ENCODE results near the gene ITPR3. TPM values are rescaled to one million over a fixed set of nuclear protein-coding genes. Genes with fewer than 3 reads are reported as not detected.
A peak's percentile ranks its signal among the peaks of the same experiment; 100 is the strongest.

The ITPR3 gene
- total RNA-seq, 4 donors from 2014 or later: 174 to 206 (median 199) TPM

- no peaks in the 10 kb centered on the region for H3K27me3 ChIP-seq
- peaks cover 52% of the 10 kb centered on the region for H3K4me1 ChIP-seq
- TF ChIP-seq EP300 (IDR thresholded peaks at IDR 0.05) (no peak), POLR2A (IDR thresholded peaks at IDR 0.05) (no peak), POLR2AphosphoS5 (IDR thresholded peaks at IDR 0.05) (no peak)
- TF ChIP-seq, protein P1, sequence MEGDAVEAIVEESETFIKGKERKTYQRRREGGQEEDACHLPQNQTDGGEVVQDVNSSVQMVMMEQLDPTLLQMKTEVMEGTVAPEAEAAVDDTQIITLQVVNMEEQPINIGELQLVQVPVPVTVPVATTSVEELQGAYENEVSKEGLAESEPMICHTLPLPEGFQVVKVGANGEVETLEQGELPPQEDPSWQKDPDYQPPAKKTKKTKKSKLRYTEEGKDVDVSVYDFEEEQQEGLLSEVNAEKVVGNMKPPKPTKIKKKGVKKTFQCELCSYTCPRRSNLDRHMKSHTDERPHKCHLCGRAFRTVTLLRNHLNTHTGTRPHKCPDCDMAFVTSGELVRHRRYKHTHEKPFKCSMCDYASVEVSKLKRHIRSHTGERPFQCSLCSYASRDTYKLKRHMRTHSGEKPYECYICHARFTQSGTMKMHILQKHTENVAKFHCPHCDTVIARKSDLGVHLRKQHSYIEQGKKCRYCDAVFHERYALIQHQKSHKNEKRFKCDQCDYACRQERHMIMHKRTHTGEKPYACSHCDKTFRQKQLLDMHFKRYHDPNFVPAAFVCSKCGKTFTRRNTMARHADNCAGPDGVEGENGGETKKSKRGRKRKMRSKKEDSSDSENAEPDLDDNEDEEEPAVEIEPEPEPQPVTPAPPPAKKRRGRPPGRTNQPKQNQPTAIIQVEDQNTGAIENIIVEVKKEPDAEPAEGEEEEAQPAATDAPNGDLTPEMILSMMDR (IDR thresholded peaks at IDR 0.05): no peak
- peaks cover 11% of the 10 kb centered on the region for H3K36me3 ChIP-seq
- peak in 1 of 2 donors; percentile 65 for DNase-seq (ENCODE audit: low spot score in 2 of 2)
- WGBS: 61% methylated on average over 16 of the region's 16 CpGs
- H3K9me3 ChIP-seq: no peaks in the 10 kb centered on the region
- no peak overlapping the region for H3K27ac ChIP-seq
- no peak overlapping the region for H3K4me3 ChIP-seq
Measured at GRCh38 chr6:33705955-33706725, 85.0 kb downstream of the ITPR3 start.

DNA sequence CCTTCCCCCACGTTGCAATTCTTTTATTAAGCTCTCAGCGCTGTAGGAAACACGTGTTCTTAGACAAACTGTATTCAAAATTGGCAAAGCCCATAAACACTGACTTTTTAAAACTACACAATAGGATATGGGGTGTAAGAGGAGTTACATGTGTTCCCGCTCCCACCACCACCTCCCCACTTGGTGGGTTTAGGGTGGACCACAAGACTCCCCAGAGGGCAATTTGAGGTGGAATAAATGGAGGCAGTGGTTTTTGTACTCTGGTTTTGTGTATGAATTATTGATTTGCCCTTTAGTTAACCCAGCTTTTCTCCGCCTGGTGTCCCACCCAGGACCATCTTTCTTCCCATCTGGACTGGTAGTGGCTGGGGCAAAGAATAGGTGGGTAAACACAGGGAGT is 86.6 kb downstream of the ITPR3 start:
- no peak for DNase-seq (ENCODE audit: low spot score in 2 of 2)
- TF ChIP-seq EP300 (IDR thresholded peaks at IDR 0.05) (no peak), POLR2AphosphoS5 (IDR thresholded peaks at IDR 0.05) (no peak), POLR2A (IDR thresholded peaks at IDR 0.05) (no peak)
- TF ChIP-seq, protein P1 (IDR thresholded peaks at IDR 0.05): no peak
- Histone ChIP-seq H3K4me1 (peaks cover 53% of the 10 kb centered on the region), H3K36me3 (peaks cover 11% of the 10 kb centered on the region), H3K9me3 (no peaks in the 10 kb centered on the region), H3K27ac (no peak overlapping the region), H3K27me3 (no peaks in the 10 kb centered on the region), H3K4me3 (no peak overlapping the region)
- 84% methylated on average over 5 of the region's 5 CpGs for WGBS

GRCh38 chr6:33708516-33709204 is 87.5 kb downstream of the ITPR3 start:
- no peak overlapping the region for H3K27ac ChIP-seq
- WGBS: 85% methylated on average over 10 of the region's 10 CpGs
- H3K27me3 ChIP-seq: no peaks in the 10 kb centered on the region
- TF ChIP-seq, protein P1 (IDR thresholded peaks at IDR 0.05): no peak
- TF ChIP-seq POLR2AphosphoS5 (IDR thresholded peaks at IDR 0.05) (no peak), EP300 (IDR thresholded peaks at IDR 0.05) (no peak), POLR2A (IDR thresholded peaks at IDR 0.05) (no peak)
- H3K36me3 ChIP-seq: peaks cover 11% of the 10 kb centered on the region
- H3K4me3 ChIP-seq: no peak overlapping the region
- no peak for DNase-seq (ENCODE audit: low spot score in 2 of 2)
- no peaks in the 10 kb centered on the region for H3K9me3 ChIP-seq
- H3K4me1 ChIP-seq: peaks cover 51% of the 10 kb centered on the region

DNA sequence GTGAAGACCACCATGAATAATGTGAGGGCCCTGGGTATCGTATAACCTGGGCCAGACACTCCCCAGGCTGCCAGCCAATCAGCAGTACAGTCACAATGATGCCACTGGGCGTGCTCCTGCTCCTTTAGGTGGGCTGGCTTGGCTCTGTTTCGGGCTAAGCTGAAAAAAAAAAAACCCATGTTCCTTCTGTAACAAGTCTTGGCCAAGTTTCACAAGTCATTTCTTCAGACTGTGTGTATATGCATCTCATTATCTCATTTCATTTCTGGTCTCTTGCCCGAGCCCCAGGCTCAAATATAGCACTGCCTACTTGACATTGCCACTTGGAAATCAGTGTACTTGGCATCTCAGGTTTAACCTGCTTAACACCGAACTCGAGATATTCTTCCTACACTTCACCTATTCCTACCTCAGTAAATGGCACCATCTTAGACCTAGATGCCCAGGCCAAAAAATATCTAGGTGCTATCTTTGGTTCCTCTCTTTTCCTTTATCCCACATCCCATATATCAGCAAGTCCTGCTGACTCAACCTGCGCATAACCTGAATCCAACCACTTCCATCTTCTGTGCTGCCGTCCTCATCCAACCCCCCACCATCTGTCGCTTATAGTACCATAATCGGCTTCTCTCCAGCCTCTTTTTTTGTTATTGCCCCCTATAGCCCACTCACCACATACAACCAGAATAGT is 88.6 kb downstream of the ITPR3 start:
- TF ChIP-seq EP300 (IDR thresholded peaks at IDR 0.05) (no peak), POLR2A (IDR thresholded peaks at IDR 0.05) (no peak), POLR2AphosphoS5 (IDR thresholded peaks at IDR 0.05) (no peak)
- TF ChIP-seq, protein P1 (IDR thresholded peaks at IDR 0.05): no peak
- WGBS: 61% methylated on average over 10 of the region's 10 CpGs
- Histone ChIP-seq H3K4me3 (no peak overlapping the region), H3K4me1 (peaks cover 51% of the 10 kb centered on the region), H3K9me3 (no peaks in the 10 kb centered on the region), H3K27me3 (no peaks in the 10 kb centered on the region), H3K27ac (peak overlapping the region; percentile 38), H3K36me3 (peaks cover 11% of the 10 kb centered on the region)
- DNase-seq (ENCODE audit: low spot score in 2 of 2): no peak

Data from suprapubic skin (tissue), 4 donors.